Measurements from ENCODE around the gene GPX7. TPM values are rescaled to one million over a fixed set of nuclear protein-coding genes. Genes with fewer than 3 reads are reported as not detected.
"Not testable (repeated sequence)": the region's sequence is repeated elsewhere in the genome, so short reads cannot be mapped to it uniquely, and the experiment has no call there.

The GPX7 gene
- total RNA-seq = 3.9 TPM
- long read RNA-seq, transcript GPX7-201 (3 exons, 1,228 nt) = major isoform, 5 of 7 reads
- long read RNA-seq, partial matches to known transcripts = 0 of 7 reads
- long read RNA-seq, other reads (novel, unspliced or antisense) = 2 of 7 reads

GRCh38 chr1:52601991-52602855 is at the start of gene GPX7:
Gene GPX7, plus strand, starts transcription at chr1:52602371. Its CDS starts 39 bp downstream, at chr1:52602410.
- peak; percentile 63 for DNase-seq
- intact Hi-C loops (cut with DNase I) = no loop called here
- ATAC-seq (ENCODE audit: poor library complexity) = peak; percentile 79

DNA sequence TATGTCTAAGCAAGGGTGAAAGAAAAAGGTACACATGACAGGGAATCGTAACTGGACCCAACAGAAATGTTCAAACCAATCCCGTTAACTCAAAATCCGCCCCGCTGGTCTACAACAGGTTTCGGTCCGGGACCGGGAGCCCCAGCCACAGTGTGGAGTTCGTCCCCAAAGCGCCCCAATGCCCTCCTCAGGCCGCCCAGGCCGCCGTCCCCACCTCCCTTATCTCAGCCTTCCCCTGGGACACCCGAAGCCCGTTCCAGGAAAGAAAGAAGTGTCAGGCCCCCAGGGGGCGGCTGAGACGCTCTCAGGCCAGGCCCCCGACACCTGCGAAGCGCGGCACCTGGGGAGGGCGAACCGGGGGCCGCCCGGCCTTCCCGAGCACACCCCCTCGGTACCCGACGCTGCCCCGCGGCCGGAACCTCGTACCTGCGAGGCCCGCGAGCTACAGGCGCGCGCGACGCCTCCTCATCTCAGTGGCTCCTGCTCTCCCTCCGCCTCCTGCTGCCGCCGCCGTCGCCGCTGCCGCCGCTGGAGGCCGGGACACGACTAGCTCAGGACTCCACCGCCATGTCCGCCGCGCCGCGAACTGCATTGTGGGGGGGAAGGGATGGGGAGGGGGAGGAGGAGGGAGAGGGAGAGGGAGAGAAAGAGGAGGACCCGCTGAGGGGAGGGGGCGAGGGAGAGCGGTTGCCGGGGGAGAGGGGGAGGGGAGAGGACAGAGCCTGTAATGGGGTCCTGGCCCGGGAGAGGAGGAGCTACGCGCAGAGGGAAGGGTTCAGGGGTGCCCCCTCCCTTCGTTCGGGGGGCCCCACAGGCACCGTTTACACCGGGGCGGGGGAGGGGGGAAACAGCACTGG is 49.4 kb upstream of the GPX7 start, which contains the start of gene TUT4:
TUT4 (minus strand) TSS at position 588 of the 857 bp plus-strand sequence. CDS start 26,812 bp downstream, outside the sequence.
- peak; percentile 85 for DNase-seq
- intact Hi-C loops (cut with DNase I) = no loop called here
- ATAC-seq (ENCODE audit: poor library complexity) = peak; percentile 89

DNA sequence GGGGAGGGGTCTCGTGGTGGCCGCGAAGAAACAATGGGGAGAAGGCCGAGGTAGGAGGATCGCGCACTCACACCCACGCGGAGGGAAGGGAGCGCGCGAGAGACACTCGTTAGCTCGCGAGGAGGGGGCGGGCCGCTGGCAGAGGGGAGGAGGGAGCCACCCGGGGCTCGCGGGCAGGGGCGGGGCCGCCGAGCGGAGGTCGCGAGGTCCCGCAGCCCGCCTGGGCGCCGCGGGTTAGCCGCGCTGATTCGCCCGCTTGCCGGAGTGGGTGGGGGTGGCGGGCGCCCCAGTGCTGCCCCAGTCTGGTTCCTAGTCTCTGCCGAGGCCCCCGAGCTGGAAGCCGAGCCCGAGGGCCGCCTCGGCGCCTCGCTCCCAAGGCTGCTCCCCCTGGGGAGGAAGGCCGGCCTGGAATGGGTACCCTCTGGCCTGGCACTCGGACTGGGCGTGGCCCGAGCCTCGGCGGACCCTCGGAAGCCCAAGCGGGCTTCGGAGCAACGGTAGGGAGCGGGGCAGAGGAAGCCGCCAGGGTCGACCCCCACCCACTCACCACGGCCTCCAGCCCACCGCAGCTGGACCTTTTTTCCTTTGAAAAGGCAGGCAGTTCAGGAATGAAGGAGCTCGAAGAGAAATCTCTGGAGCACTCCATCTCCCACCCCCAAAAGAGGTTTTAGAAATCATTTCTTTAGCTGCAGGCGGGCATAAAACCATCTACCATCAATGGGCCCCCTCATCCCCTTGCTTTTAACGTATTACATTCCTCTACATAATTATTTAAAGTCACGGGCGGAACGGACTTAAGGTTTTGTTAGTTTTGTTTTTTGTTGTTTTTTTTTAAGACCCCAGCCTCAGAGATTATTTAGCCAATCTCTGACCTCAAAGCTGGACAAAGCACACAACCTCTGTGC is 48.6 kb upstream of the GPX7 start:
- ATAC-seq (ENCODE audit: poor library complexity) (peak; percentile 93), DNase-seq (peak; percentile 91)
- intact Hi-C loops (cut with DNase I) = no loop called here

DNA sequence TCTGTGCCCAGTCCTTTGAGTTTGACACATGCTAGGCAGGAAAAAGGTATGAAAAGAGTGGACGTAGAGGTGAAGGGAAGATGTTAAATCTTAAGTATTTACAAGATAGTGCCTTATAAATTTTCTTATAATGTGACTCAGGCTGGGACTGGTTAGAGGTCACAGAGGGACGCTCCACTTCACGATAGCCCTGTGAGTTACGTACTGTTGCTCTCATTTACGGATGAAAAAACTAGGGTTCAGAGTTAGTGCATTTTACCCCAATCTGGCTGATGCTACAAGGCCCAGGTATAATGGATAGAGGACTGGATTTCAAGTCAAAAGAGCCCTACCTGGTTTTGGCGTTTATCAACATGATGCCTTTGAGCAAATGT is 47.9 kb upstream of the GPX7 start:
- intact Hi-C loops (cut with DNase I) = no loop called here
- no peak for ATAC-seq (ENCODE audit: poor library complexity)
- DNase-seq = no peak

- intact Hi-C loops (cut with DNase I) = no loop called here
Observed at GRCh38 chr1:52554756-52555155, 47.4 kb upstream of the GPX7 start.

GRCh38 chr1:52556641-52557360 is 45.4 kb upstream of the GPX7 start:
- DNase-seq (no peak), ATAC-seq (ENCODE audit: poor library complexity) (no peak)
- intact Hi-C loops (cut with DNase I) = no loop called here

More at GRCh38 chr1:52554756-52555155, 47.4 kb upstream of the GPX7 start:
- ATAC-seq (ENCODE audit: poor library complexity) (no peak), DNase-seq (no peak)

- ATAC-seq (ENCODE audit: poor library complexity) (no peak), DNase-seq (no peak)
- intact Hi-C loops (cut with DNase I) = no loop called here
Observed at GRCh38 chr1:52558941-52559340, 43.2 kb upstream of the GPX7 start.

- intact Hi-C loops (cut with DNase I) = no loop called here
- DNase-seq (no peak), ATAC-seq (ENCODE audit: poor library complexity) (no peak)
Observed at GRCh38 chr1:52559875-52560274, 42.3 kb upstream of the GPX7 start.

DNA sequence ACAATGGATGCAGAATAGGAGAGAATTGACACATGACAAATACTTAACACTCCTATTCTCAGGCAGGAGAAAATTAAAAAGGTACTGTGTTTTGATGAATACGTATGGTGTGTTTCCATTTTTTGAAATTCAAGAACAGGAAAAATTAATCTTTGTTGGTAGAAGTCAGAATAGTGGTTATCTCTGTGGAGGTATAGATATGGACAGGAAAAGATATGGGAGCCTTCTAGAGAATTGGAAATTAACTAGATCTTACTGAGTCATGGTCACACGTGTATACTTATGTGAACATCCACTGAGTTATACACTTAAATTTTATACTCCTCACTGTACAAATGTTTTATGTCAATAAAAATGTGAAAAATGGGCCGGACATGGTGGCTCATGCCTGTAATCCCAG is 39.4 kb upstream of the GPX7 start:
- DNase-seq = no peak
- no peak for ATAC-seq (ENCODE audit: poor library complexity)
- intact Hi-C loops (cut with DNase I) = no loop called here

GRCh38 chr1:52567943-52568342 is 34.2 kb upstream of the GPX7 start:
- DNase-seq (no peak), ATAC-seq (ENCODE audit: poor library complexity) (no peak)
- intact Hi-C loops (cut with DNase I) = no loop called here

DNA sequence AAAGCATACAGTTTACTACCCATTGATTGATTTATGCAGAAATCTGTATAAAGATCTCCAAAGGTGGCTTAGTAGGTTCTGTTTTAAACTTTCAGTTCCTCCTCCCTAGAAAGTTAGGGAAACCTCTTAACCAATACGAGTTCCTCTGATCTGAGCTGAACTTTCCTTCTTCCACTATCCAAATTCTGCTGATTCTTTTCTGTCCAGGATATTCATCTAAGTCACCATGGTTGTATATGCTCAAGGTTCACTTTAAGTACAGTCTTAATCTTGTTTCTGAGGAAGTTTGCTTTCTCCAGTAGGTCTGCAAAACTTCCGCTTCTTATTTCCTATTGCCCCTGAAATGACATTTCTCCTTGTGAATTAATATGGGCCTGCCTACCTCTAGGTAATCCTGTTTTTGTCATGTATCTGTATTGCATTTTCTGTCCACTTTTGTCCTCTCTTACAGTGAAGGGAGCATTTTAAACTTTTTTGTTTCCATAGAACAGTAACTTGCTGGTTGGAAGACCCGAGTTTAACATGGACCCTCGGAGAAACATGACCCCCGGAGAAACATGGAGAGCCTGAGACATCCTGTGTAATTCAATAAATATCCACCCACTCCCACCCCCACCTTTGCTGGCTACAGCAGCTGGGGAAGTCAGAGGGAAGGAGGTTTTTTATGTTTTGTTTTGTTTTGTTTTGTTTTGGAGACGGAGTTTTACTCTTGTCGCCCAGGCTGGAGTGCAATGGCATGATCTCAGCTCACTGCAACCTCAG is 32.5 kb upstream of the GPX7 start:
- ATAC-seq (ENCODE audit: poor library complexity) (no peak), DNase-seq (no peak)
- intact Hi-C loops (cut with DNase I) = no loop called here

GRCh38 chr1:52571783-52572182 is 30.4 kb upstream of the GPX7 start:
- intact Hi-C loops (cut with DNase I) = no loop called here
- ATAC-seq (ENCODE audit: poor library complexity) = no peak
- DNase-seq = no peak

DNA sequence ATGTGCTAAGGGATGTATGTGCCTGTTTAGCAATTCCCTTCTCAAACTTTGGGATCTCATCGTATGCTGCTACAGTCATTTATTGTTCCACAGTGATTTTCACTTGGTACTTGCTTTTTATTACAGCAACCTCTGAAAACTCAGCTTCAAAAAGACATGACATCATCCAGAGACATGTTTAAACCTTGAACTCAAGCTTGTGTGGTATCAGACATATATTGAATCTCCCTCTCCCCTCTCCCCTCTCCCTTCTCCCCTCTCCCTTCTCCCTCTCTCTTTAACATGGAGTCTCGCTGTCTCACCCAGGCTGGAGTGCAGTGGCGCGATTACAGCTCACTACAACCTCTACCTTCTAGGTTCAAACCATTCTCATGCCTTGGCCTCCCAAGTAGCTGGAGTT is 29.8 kb upstream of the GPX7 start:
- ATAC-seq (ENCODE audit: poor library complexity) (no peak), DNase-seq (no peak)
- intact Hi-C loops (cut with DNase I) = no loop called here

DNA sequence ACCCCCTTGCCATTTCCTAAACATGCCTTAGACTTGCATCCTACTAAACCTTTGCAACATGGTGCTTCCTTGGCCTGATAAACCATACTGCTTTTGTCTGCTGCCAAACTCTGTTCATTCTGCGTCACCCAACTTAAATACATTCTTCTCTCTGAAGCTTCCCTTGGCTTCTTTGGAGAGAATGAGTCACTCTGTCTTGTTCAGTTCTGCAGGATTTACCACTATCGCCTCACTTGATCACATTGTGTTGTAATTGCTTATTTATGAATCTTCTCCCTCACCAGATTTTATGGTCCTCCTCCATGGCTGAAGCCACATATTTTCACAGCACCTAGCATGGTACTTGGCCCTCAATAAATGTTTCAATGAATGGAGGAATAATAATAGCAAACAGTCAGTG is 27.6 kb upstream of the GPX7 start:
- intact Hi-C loops (cut with DNase I) = no loop called here
- ATAC-seq (ENCODE audit: poor library complexity) = no peak
- DNase-seq = no peak

DNA sequence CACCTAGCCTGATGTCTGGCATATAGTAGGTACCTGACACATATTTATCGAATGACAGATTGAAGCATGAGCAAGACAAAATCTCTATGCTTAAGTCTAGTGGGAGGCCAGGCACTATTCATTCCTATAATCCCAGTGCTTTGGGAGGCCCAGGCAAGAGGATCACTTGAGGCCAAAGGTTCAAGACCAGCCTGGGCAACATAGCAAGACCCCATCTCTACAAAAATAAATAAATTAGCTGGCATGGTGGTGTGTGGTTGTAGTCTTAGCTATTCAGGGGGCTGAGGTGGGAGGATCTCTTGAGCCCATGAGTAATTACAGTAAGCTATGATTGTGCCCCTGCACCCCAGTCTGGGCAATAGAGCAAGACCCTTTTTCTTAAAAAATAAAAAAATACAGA is 26.1 kb upstream of the GPX7 start:
- ATAC-seq (ENCODE audit: poor library complexity) = no peak
- DNase-seq = no peak
- intact Hi-C loops (cut with DNase I) = no loop called here

GRCh38 chr1:52578066-52578465 is 24.1 kb upstream of the GPX7 start:
- intact Hi-C loops (cut with DNase I); DNase-seq; ATAC-seq (ENCODE audit: poor library complexity): not testable (repeated sequence)

DNA sequence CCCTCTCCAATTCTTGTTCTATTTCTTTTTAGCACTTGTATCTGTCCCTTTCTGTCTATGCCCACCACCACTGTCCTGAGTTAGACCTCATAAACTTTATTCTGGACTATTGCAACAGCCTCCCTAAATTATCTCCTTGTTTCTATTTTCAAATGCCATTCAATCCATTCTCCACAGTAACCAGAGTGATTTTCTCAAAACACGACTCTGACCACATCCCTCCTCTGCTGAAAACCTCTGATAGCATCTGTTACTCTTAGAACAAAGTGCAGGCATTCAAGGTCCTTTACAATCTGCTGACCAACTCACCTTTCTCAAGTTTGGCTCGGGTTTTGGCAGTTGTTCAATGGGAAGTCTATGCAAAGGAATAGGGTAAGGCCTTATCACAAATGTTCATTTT is 22.8 kb upstream of the GPX7 start:
- intact Hi-C loops (cut with DNase I) = no loop called here
- DNase-seq = no peak
- no peak for ATAC-seq (ENCODE audit: poor library complexity)
